GM04503 (cell line): Measurements from ENCODE around the gene NAALADL2.
"Not testable (repeated sequence)": the region's sequence is repeated elsewhere in the genome, so short reads cannot be mapped to it uniquely, and the experiment has no call there.

Source experiments
- DNase-seq: peaks from one replicate; pipeline ENCODE4 v3.0.0-alpha.2; 2012; ENCODE audit warnings: low read depth

The NAALADL2 gene

GRCh38 chr3:175075269-175075668, 216.1 kb downstream of the NAALADL2 start:
- DNase-seq, result no peak

- DNase-seq, result no peak
These were observed 218.1 kb downstream of the NAALADL2 start for GRCh38 chr3:175077216-175077615.

GRCh38 chr3:175082631-175083030, 223.5 kb downstream of the NAALADL2 start:
- DNase-seq, result no peak

- DNase-seq, result not testable (repeated sequence)
These were observed 228.0 kb downstream of the NAALADL2 start for GRCh38 chr3:175087128-175087527.

- no peak for DNase-seq
These were observed 229.7 kb downstream of the NAALADL2 start for GRCh38 chr3:175088766-175089380.

- no peak for DNase-seq
These were observed 232.4 kb downstream of the NAALADL2 start for GRCh38 chr3:175091426-175092114.

- no peak for DNase-seq
These were observed 234.6 kb downstream of the NAALADL2 start for GRCh38 chr3:175093748-175094147.

GRCh38 chr3:175094344-175094743, 235.2 kb downstream of the NAALADL2 start:
- DNase-seq, result no peak

- DNase-seq, result no peak
These were observed 239.5 kb downstream of the NAALADL2 start for GRCh38 chr3:175098644-175099043.

- DNase-seq, result no peak
These were observed 243.0 kb downstream of the NAALADL2 start for GRCh38 chr3:175102161-175102560.

GRCh38 chr3:175103298-175103697, 244.2 kb downstream of the NAALADL2 start:
- no peak for DNase-seq

- DNase-seq, result no peak
These were observed 245.9 kb downstream of the NAALADL2 start for GRCh38 chr3:175105066-175105465.

GRCh38 chr3:175107231-175107630, 248.1 kb downstream of the NAALADL2 start:
- no peak for DNase-seq

GRCh38 chr3:175107995-175108394, 248.9 kb downstream of the NAALADL2 start:
- no peak for DNase-seq

GRCh38 chr3:175108613-175109151, 249.5 kb downstream of the NAALADL2 start:
- no peak for DNase-seq

- DNase-seq, result no peak
These were observed 251.9 kb downstream of the NAALADL2 start for GRCh38 chr3:175111036-175111435.

- DNase-seq, result no peak
These were observed 259.3 kb downstream of the NAALADL2 start for GRCh38 chr3:175118382-175118941.

- DNase-seq, result no peak
These were observed 262.1 kb downstream of the NAALADL2 start for GRCh38 chr3:175121225-175121624.

GRCh38 chr3:175127075-175127662, 268.0 kb downstream of the NAALADL2 start:
- no peak for DNase-seq

- DNase-seq, result no peak
These were observed 270.0 kb downstream of the NAALADL2 start for GRCh38 chr3:175129126-175129525.

GRCh38 chr3:175129571-175129970, 270.4 kb downstream of the NAALADL2 start:
- DNase-seq, result no peak

GRCh38 chr3:175131866-175132265, 272.7 kb downstream of the NAALADL2 start:
- DNase-seq, result not testable (repeated sequence)

GRCh38 chr3:175132706-175133105, 273.6 kb downstream of the NAALADL2 start:
- not testable (repeated sequence) for DNase-seq
